Measurements from ENCODE around the gene MCU.

- TF ChIP-seq POLR2AphosphoS5 (IDR thresholded peaks at IDR 0.05; ENCODE audit: low read depth, low read length) (no peak), POLR2A (IDR thresholded peaks at IDR 0.05; ENCODE audit: low read depth, low read length) (no peak), TAF1 (IDR thresholded peaks at IDR 0.05; ENCODE audit: borderline replicate concordance, low read depth, low read length) (no peak)
Measured at GRCh38 chr10:72818076-72818475, 126.1 kb downstream of the MCU start.

All from GM12892 (cell line).